Muscle of back (tissue), 11 donors: ENCODE measurements around the gene LLGL1. TPM values are rescaled to one million over a fixed set of nuclear protein-coding genes. Genes with fewer than 3 reads are reported as not detected.
"Not testable (repeated sequence)": the region's sequence is repeated elsewhere in the genome, so short reads cannot be mapped to it uniquely, and the experiment has no call there.

Source experiments
- DNase-seq, 3 donors: peaks; one replicate each; pipeline versions ENCODE4 v3.0.0 to v3.0.0-alpha.2; 2013
- polyA plus RNA-seq, 10 donors: library from polyadenylated mRNA; unstranded; fragments of 120-200 nt; gene quantifications; one replicate each; pipeline ENCODE4 v1.2.1, GENCODE V29; 2013; ENCODE audit not compliant: insufficient read length in 10 of 10

LLGL1 gene
- polyA plus RNA-seq, 10 donors: 17.0 to 32.1 (median 23.0) TPM

DNA sequence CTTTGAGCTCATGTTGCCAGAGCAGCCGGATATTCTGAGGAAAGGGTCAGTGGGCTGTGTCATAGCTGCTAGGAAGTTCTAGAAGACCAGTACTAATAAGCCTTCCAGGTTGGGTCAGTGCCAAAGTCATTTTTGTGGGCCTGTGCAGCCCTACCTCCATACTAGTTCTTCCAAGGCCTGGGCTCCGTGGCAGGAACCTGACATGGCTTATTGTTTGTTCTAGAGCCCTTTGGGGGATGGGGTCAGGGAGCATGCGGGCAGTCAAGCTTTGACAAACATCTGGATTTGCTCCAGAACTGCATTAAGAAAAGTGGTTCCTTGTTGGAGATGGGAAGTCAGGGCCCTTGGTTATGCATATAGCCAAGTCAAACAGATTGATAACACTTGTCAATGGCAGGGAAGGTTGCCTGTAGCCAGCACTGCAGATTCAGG, 34.2 kb upstream of the LLGL1 start:
- peak in 1 of 3 donors; percentile 48 for DNase-seq

DNA sequence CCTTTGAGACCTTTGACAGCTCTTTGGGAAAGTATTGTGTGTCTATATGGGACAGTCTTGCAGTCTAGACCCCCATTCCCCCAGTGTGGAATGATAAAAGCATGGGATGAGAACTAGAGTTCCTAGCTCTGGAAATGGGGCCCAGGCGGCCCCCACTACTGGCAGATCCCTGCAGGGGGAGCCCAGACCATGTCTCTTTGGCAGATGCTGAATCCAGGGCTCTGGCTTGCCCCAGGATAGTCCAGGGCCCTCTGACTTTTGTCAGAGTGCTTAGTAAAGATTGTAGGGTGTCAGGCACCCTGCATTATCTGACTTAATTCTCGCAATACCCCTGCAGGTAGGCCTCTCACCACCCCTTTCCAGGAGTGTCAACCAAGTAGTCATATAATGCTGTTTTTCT, 33.5 kb upstream of the LLGL1 start:
- DNase-seq: no peak

DNA sequence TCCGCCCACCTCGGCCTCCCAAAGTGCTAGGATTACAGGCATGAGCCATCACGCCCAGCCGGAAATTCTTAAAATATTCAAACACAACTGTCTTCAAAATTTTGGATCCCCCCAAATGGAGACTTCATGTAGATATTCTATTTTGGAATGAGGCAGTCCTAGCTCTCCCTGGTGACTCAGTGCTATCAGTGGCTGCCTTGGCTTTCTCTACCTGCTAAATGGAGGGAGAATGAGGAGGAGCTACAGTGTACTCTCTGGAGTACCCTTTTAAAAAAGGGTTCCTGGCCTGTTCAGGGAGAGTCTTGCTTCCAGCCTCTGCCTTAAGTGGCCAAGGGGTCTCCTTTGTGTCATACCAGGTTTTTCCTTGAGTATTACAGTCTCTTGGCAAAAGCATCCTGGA, 31.0 kb upstream of the LLGL1 start:
- DNase-seq: no peak

DNA sequence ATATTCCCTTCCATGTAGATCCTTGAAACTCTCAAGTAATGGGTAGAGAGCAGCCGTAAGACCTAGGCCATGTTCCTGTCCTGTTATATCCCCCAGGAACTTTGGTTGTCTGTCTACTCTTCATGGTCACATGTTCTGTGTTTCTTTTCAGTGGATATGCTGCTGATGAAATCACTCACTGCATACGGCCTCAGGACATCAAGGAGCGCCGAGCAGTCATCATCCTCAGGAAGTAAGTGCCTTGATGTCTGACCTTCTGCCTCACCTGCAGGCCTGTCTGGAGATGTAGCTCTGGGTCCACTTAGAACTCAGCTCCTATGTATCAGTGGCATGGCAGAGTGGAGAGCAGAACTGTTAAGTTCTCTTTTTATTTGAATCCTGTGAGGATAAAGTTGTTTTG, 30.6 kb upstream of the LLGL1 start:
- DNase-seq: no peak

DNA sequence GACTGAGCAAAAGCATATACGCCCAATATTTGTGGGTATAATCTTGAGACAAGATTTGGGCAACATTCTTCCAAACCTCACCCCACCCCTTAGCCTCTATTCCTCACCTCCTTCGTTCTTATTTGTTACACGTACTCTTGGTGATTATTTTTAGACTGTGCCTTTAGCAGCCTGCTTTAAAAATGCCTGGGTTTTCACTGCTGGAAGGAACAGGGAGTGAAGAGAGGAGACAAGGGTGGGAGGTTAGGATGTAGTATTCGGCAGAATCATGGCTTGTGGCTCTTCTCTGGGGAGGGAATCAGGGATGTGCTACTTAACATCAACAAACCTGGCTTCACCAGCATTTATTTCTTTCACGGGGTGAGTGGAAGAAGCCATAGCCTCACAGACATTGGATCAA, 30.2 kb upstream of the LLGL1 start:
- no peak for DNase-seq

DNA sequence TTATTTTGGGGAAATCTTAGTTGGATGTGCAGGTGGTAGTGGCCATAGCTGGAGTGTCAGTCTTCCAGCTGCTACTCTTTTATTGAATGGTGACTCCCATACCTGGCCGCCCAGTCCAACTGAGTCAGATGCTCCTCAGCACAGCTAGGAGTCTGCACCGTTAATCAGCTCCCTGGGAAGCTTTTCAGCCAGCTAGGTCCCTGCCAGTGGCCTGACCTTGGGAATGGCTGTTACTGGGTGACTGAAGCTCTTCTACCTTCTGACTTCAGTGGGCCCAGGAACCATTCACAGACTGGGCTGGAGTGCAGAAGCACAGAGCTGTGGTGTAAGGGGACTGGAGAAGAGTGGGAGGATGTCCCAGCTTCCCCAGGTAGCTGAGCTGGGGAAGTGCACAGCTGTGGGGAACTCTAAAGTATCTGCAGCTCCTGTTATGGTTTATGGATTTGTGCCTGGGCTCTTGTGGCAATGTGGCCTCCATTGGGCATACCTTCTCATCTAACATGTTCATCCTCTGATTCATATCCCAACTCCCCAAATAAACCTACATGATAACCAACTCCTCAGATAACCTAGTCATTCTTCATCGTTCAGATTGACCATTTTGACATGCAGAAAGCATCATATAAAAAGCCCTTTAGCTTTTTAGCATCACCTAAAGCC, 27.8 kb upstream of the LLGL1 start:
- no peak for DNase-seq

DNA sequence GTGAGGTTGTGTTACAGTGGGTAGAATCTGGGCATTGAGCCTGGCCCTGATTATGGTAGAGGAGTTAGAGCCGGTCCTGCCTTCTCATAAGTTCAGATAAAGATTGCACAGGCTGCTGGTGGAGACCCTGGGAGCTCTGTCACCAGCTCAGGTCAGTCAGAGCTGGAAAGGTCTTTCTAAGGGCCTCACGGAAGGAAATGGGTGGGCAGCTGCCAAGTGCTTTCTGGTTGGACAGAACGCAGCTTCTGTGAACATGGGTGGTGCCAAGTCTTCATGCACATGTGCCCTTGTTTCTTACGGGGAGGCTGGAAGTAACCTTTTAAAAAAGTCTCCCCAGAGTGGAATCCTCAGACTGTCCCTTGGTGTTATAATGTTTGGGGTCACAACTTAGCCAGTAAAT, 26.9 kb upstream of the LLGL1 start:
- no peak for DNase-seq

DNA sequence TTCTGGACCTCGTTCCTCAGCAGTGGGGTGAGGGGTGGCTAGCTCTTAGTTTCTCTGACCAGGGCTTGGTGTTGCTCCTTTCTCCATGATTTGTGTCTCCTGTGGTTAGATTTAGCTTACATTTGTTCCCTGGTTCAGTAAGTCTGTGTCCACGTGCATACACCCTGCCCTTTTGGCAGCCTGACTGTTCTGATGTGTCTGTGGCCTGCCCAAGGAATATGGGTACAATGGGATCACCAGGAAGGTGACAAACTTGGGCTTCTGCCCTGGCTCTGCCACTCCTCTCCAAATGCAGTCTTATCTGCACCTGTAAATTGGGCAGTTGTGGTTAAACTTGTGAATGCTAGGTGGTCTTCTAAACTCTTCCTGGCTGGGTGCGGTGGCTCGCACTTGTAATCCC, 24.3 kb upstream of the LLGL1 start:
- no peak for DNase-seq

DNA sequence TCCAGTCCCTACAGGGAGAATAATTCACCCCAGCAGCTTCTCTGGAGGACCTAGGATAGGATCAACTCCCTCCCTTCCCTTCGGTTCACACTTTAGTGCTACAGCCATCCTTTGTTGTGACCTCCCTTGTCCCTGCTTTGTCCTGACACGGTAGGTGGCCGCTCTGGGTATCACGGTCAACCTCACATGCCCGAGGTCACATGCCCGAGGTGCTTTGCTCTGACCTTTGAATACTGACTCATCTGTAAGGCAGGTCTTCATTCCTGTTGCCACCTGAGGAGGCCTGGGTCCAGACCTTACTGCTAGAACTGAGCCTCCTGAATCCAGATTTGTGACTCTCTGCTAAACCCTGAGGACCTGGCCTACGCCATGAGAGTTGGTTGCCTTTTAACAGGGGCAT, 22.1 kb upstream of the LLGL1 start:
- DNase-seq: no peak

DNA sequence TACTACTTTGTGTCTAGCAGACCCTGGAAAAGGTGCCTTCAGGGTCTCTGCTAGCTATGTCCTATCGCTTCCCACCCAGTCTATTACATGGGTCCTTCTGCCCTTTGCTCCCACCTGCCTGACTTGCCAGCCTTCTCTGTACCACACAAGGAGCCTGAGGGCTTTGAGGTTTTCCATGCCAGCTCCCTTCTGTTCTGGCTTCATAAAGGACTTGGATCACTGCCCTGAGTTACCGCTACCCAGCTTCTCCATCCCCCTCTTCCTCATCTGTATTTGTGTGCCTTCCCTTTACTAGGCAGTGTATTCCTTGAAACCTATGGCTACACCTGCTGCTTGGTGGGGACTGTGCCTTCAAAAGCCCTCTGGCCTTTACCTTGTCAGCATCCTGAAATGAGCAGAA, 19.6 kb upstream of the LLGL1 start:
- no peak for DNase-seq

DNA sequence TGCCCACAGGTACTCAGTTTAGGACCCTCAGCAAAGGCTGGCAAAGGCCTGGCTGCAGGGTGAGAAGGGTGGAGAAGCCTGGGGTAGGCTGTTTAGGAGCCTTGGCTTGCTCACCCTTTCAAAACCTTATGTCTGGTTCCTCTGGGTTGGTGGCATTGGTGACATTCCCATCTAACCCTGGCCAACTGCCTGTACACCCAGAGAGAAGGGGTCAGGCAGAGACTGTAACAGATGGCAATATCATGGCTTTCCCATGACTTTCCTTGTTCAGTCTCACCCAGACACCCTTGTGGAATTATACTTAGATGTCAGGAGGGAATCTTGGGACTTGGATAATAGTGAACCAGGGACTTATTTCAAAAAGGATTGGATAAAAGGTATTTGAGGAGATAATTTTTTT, 18.5 kb upstream of the LLGL1 start:
- no peak for DNase-seq

DNA sequence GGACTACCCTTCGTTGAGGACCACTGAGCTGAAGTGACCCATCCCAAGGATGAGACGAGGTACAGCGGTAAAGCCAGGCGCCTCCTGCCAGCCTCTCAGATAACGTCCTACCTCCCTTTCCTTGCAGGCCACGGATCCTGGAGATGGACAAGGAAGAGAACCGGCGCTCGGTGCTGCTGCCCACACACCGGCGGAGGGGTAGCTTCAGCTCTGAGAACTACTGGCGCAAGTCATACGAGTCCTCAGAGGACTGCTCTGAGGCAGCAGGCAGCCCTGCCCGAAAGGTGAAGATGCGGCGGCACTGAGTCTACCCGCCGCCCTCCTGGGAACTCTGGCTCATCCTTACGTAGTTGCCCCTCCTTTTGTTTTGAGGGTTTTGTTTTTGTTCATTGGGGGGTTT, 17.3 kb upstream of the LLGL1 start:
- DNase-seq: no peak

DNA sequence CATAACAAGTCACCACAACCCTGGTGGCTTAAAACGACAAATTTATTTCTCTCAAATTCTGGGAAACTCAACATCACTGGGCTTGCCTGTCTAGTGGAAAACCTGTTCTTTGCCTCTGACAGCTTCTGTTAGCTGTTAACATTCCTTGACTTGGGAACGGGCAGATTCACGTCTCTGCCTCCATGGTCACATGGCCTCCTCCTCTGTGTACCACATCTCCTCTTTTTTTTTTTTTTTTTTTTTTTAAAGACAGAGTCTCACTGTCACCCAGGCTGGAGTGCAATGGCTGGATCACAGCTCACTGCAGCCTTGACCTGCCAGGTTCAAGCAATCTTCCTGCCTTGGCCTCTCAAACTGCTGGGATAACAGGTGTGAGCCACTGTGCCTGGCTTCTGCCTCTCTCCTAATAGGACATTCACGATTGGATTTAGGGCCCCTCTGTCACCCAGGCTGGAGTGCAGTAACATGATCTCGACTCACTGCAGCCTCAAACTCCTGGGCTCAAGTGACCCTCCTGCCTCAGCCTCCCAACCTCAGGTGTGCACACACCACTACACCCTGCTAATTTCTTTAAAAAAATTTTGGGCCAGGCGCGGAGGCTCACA, 11.7 kb upstream of the LLGL1 start:
- DNase-seq: no peak

DNA sequence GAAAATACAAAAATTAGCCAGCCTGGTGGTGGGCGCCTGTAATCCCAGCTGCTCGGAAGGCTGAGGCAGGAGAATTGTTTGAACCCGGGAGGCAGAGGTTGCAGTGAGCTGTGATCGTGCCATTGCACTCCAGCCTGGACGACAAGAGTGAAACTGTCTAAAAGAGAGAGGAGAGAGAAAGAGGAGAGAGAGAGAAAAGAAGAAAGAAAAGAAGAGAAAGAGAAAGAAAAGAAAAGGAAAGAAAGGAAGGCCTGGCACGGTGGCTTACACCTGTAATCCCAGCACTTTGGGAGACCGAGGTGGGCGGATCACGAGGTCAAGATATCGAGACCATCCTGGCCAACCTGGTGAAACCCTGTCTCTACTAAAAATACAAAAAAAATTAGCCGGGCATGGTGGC, 8.5 kb upstream of the LLGL1 start:
- not testable (repeated sequence) for DNase-seq

DNA sequence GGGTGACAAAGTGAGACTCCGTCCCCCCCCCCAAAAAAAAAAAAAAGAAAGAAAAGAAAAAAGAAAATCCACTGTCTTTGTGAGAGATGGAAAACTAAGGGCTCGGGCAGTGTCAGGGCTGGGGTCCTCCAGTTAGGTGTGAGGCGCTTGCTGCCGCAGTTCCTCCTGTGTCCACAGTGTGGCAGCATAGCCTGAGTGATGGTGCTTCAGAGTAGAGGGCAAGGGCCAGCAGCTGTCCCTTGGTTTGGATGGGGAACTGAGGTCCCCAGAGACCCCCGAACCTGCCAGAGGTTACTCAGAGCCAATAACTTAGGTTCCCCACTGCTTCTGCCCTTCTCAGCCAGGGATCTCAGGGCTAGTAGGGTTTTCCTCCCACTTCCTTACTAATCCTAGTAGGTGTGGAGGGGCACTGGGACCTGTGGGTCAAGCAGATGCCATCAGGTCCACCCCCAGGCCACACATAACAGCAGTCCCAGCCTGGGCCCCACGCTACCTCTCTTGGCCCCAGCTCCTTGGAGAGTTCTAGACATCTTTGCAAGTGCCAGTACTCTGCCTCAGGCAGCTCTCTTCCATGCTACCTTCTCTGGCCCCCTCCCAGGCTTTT, 7.9 kb upstream of the LLGL1 start:
- DNase-seq: peak; percentile 49 to 83 (median 74)

DNA sequence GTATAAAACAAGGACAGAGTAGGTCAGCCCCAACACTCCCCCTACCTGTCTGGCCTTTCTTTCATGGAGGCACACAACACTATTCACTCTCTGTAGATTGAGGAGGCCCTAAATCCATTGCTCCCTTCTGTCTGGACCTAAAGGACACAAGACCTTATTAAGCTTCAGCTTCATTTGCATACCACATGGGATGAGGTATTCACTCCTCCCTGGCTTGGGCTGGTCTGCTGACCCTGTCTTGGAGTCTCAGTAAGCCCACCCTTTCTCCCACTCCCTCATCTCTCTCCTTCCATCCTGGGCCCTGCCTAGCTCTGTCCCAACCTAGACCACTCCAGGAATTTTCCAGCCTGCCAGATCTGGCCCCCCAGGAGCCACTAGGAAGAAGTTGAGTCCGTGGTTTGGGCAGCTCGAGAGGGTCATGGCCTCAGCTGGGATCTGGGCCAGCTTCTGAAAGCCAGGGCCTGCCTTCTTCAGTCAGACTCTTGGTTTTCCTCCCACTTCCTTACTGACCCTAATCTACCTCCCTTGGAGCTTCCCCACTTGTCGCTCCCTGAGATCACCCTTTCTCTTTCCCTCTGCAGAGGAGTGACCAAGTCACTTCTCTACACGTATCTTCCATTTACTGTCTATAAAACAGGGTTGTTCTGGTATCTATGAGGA, 6.5 kb upstream of the LLGL1 start:
- DNase-seq: peak in 2 of 3 donors; percentile 29 to 69

DNA sequence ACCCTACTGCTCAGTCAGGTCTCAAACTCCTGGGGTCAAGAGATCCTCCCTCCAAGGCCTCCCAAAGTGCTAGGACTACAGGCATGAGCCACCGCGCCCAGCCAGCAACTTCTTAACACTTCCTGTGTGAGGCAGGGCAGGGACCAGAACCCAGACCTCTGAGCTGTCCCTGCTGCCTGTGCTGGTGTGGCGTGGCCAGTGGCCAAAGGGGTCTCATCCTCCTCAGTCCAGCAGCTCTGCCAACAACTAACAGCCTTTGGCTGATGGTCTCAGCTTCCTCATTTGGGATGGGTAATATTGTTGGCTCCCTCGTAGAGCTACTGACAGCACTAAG, 1.4 kb upstream of the LLGL1 start:
- no peak for DNase-seq

DNA sequence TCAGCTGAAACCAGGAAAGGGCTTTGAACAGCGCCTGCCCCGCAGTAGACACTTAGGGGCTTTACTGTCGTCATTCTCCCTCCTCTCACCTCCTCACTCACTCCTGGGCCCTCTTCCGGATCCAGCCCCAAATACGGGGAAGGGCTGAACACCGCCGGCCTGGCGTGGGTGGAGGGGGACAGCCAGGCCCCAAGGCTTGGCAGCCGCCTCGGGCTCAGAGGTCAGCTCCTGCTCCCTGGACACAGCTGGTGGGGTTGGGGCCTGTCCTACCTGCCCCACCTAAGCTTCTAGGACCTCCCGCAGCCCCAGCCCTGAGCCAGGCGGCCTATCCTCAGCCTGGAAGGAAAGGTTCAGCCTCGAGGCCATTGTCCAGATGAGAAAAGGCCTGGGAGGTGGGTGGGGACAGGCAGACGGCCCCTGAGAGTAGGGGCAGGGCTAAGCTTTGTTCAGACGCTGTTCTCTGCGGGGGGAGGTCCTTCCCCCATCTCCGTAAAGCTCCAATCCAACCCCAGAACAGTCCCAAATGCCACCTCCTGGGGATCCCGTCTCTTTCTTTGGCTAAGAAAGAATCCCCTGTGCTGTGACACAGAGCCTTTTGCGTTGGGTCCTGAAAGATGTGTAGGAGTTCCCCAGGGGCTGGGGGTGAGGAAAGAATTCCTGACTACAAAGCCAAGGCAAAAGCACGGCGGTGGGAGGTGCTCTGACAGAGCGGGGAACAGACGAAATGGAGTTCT, 881 bp upstream of the LLGL1 start:
- DNase-seq: peak; percentile 34 to 90 (median 69)

DNA sequence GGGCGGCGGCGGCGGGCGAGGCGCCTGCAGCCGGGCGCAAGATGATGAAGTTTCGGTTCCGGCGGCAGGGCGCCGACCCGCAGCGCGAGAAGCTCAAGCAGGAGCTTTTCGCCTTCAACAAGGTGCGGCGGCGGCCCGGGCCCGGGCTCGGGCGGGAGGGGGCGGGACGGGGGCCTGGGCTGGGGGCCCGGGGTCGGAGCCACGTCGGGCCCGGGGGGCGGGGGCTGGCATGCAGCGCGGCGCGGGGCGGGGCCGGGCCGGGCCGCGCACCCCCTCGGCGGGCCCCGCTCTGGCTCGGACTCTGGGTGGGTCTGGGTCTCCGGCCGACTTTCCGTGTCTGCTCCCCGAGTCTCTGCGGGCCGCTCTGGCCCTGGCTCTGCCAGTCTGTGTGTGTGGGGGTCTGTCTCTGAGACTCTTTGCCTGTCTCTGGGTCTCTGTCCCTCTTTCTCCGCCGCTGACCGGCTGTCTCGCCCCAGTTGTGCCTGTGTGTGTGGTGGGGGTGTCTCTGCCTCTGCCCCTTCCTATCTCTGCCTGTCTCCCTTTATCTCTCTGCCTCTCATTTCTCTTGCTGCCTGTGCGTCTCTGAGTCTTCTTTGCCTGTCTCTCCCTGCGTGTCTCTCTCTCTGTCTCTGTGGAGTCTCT, 328 bp downstream of the LLGL1 start:
- DNase-seq: peak in 2 of 3 donors; percentile 44 to 75

DNA sequence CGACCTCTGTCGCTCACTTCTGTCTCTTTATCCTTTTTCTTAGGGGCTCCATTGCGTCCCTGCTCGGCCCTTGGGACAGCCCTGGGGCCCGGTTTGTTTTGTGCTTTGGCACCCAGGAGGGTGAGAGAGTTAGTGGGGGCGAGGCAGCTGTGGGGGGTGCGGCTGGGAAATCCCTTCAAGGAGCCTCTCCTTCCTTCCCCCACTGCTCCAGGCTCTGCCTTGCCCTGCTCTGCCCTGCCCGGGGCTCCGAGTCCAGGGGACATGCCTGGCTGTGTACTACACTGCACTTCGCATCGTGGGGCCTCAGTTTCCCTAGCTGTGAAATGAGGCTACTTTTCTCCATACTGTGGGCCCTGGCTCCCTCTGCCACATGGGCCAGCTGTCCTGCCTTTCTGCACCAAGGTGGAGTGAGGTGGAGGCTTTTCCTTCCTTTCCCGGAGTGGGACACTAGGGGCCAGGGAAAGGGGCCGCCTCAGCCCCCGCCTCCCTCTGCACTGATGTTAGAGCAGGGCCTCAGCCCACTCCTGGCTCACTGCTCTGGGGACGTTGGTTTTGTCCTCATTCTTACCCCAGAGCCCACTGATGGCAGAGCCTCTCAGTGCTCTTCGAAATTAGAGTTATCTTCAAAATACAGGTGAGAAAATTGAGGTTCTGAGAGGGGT, 980 bp downstream of the LLGL1 start:
- DNase-seq: no peak

DNA sequence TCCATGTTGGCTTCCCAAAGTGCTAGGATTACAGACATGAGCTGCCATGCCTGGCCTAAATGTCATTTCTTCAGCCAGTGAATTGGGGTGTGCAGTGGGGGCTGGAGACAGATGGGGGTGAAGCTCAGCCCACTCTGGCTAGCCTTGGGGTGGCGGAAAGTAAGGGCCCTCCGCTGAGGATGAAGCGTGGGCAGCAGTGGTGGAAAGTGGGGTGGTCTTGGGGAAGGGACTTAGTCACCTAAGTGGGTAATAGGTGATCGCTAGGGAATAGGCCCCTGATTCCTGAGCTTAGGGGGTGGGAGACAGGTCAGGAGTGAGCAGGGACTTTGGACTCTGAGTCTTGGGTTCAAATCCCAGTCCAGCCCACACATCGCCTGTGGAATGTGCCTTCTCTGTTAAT, 2.2 kb downstream of the LLGL1 start:
- DNase-seq: no peak
